Right lobe of liver (tissue), 6 donors: ENCODE data around the gene CALML6. TPM values are rescaled to one million over a fixed set of nuclear protein-coding genes. Genes with fewer than 3 reads are reported as not detected.
"Not testable (repeated sequence)": the region's sequence is repeated elsewhere in the genome, so short reads cannot be mapped to it uniquely, and the experiment has no call there.

Experiments
- ATAC-seq, 4 donors: fragments of 200-7000 bp; cut with Tn5 transposase; one replicate each; pipeline ENCODE4 v1.9.1; 2020; ENCODE audit warnings: mild to moderate bottlenecking in 4 of 4, moderate library complexity in 4 of 4
- DNase-seq, 3 donors: peaks; one replicate each; pipeline ENCODE4 v3.0.0-alpha.2; 2020
- H3K27ac ChIP-seq, 3 donors: fragments of 200-600 bp; one replicate each; pipeline ENCODE4 v1.8.0; 2022
- H3K27me3 ChIP-seq, 2 donors: fragments of 200-600 bp; one replicate each; pipeline ENCODE4 v1.8.0; 2022
- H3K36me3 ChIP-seq, 4 donors: fragments of 200-600 bp; sonication (generic) in 1 of 4; one replicate each; pipeline versions ENCODE4 v1.5.1 to v1.8.0; 2017 to 2022; ENCODE audit warnings: control low read depth in 1 of 4
- H3K4me1 ChIP-seq, 4 donors: fragments of 200-600 bp; sonication (generic) in 1 of 4; one replicate each; pipeline versions ENCODE4 v1.5.1 to v1.8.0; 2017 to 2022; ENCODE audit warnings: control low read depth in 1 of 4
- H3K4me3 ChIP-seq, 3 donors: fragments of 200-600 bp; one replicate each; pipeline ENCODE4 v1.8.0; 2022
- H3K9me3 ChIP-seq, 4 donors: fragments of 200-600 bp; sonication (generic) in 1 of 4; one replicate each; pipeline versions ENCODE4 v1.5.1 to v1.8.0; 2017 to 2022; ENCODE audit warnings: control low read depth in 1 of 4
- CTCF ChIP-seq, 4 donors: fragments of 200-600 bp in 3 of 4; fragments of 450-650 bp in 1 of 4; IDR thresholded peaks; one replicate each; pipeline versions ENCODE4 v1.5.1 to v1.8.0; 2016 to 2022; ENCODE audit warnings: antibody characterized with exemption in 4 of 4, mild to moderate bottlenecking in 2 of 4
- POLR2A ChIP-seq: fragments of 450-650 bp; IDR thresholded peaks from one replicate; pipeline ENCODE4 v1.6.1; 2017; ENCODE audit warnings: antibody characterized with exemption, mild to moderate bottlenecking
- WGBS: methylation state at CpG from one replicate; pipeline ENCODE4 v1.1.6; 2018; ENCODE audit warnings: low coverage, low lambda C conversion rate; ENCODE audit not compliant: insufficient coverage; ENCODE audit errors: missing lambda C conversion rate; 5-methylcytosine and 5-hydroxymethylcytosine counted together
- intact Hi-C, 2 donors: fragments of 100-400 bp; cut with DNase I; formaldehyde crosslinking; loops; one replicate each; pipeline versions ENCODE4 v1.11.2 to v1.14.1; 2022
- total RNA-seq, 6 experiments: library from RNA; depleted of rRNA in 2 of 6; stranded (reverse); fragments of >200 nt in 2 of 6; fragmentation: NEBNext Ultra II Directional in 3 of 6; extraction: Animal tissue kit (Norgen Biotek cat#: 25700) in 3 of 6; gene quantifications; one replicate each; pipeline versions ENCODE4 v1.1.0 to v1.2.4, GENCODE V29; 2016 to 2023
- donor health status: DM: no; HTN: yes; CAD: no.
- donor health status: DM: no; HTN: no; CAD: no.
- donor health status: DM: no; HTN: no; CAD: no.
- donor health status: DM: no; HTN: yes; CAD: no.
- donor health status: DM: no; HTN: yes; CAD: no.

CALML6 gene
- total RNA-seq, 6 experiments from 2014 or later, result 0.44 to 1.4 (median 0.58) TPM; not detected in 2

GRCh38 chr1:1927751-1928150, 12.7 kb downstream of the CALML6 start:
- WGBS, result 29% methylated on average over 11 of the region's 25 CpGs
- no peaks in the 10 kb centered on the region for H3K27me3 ChIP-seq
- DNase-seq, result peak in 2 of 3 donors; percentile 60 to 62
- H3K4me1 ChIP-seq, result peaks cover 0 to 10% (median 4%) of the 10 kb centered on the region in 4 donors
- H3K9me3 ChIP-seq, result no peaks in the 10 kb centered on the region
- no peaks in the 10 kb centered on the region for H3K36me3 ChIP-seq
- TF ChIP-seq POLR2A, result no peak
- TF ChIP-seq CTCF (IDR thresholded peaks at IDR 0.05), result no peak
- no peak overlapping the region for H3K4me3 ChIP-seq
- intact Hi-C loops, result no loop called here
- H3K27ac ChIP-seq, result no peak overlapping the region
- ATAC-seq, result peak in 1 of 4 donors; percentile 15

GRCh38 chr1:1928231-1929101, 13.4 kb downstream of the CALML6 start:
- 60% methylated on average over 1 of the region's 34 CpGs for WGBS
- Histone ChIP-seq H3K9me3 (no peaks in the 10 kb centered on the region), H3K27me3 (no peaks in the 10 kb centered on the region), H3K4me1 (peaks cover 0 to 3% (median under 1%) of the 10 kb centered on the region in 4 donors), H3K27ac (no peak overlapping the region), H3K36me3 (no peaks in the 10 kb centered on the region), H3K4me3 (no peak overlapping the region)
- intact Hi-C loops, result no loop called here
- TF ChIP-seq POLR2A (no peak), CTCF (IDR thresholded peaks at IDR 0.05) (no peak)
- peak in 2 of 3 donors; percentile 61 to 62 for DNase-seq
- peak in 3 of 4 donors; percentile 26 to 44 (median 43) for ATAC-seq

- Histone ChIP-seq H3K9me3 (no peaks in the 10 kb centered on the region), H3K27ac (no peak overlapping the region), H3K4me1 (no peaks in the 10 kb centered on the region), H3K36me3 (no peaks in the 10 kb centered on the region), H3K27me3 (no peaks in the 10 kb centered on the region), H3K4me3 (no peak overlapping the region)
- 68% methylated on average over 4 of the region's 10 CpGs for WGBS
- DNase-seq, result no peak
- ATAC-seq, result peak in 3 of 4 donors; percentile 2 to 9 (median 3)
- no peak for TF ChIP-seq POLR2A
- no peak for TF ChIP-seq CTCF (IDR thresholded peaks at IDR 0.05)
- intact Hi-C loops, result no loop called here
Observed at GRCh38 chr1:1929102-1929638, 14.1 kb downstream of the CALML6 start.

- 89% methylated on average over 11 of the region's 38 CpGs for WGBS
- Histone ChIP-seq H3K4me1 (no peaks in the 10 kb centered on the region), H3K36me3 (no peaks in the 10 kb centered on the region), H3K4me3 (no peak overlapping the region), H3K9me3 (no peaks in the 10 kb centered on the region), H3K27me3 (no peaks in the 10 kb centered on the region), H3K27ac (no peak overlapping the region)
- TF ChIP-seq POLR2A, result no peak
- no peak for TF ChIP-seq CTCF (IDR thresholded peaks at IDR 0.05)
- intact Hi-C loops, result no loop called here
- DNase-seq (peak in 1 of 3 donors; percentile 51), ATAC-seq (no peak)
Observed at GRCh38 chr1:1929639-1930545, 14.8 kb downstream of the CALML6 start.

GRCh38 chr1:1934848-1935247, 19.8 kb downstream of the CALML6 start:
- WGBS, result 20% methylated on average over 1 of the region's 21 CpGs
- H3K4me1 ChIP-seq, H3K4me3 ChIP-seq, H3K36me3 ChIP-seq, H3K27me3 ChIP-seq, H3K27ac ChIP-seq, intact Hi-C loops, DNase-seq, ATAC-seq, H3K9me3 ChIP-seq: not testable (repeated sequence)
